Dedifferentiated amniotic fluid mesenchymal stem cell (primary cell): Measurements from ENCODE around the gene SLC47A2.
"Not testable (repeated sequence)": the region's sequence is repeated elsewhere in the genome, so short reads cannot be mapped to it uniquely, and the experiment has no call there.

Experiments
- DNase-seq: peaks from one replicate; pipeline ENCODE4 v3.0.0-alpha.2; 2016; ENCODE audit errors: extremely low spot score

SLC47A2 gene

GRCh38 chr17:19708431-19709175 is 7.8 kb downstream of the SLC47A2 start:
- no peak for DNase-seq

- DNase-seq: no peak
Observed at GRCh38 chr17:19707728-19708221, 8.6 kb downstream of the SLC47A2 start.

- no peak for DNase-seq
Observed at GRCh38 chr17:19706791-19707727, 9.3 kb downstream of the SLC47A2 start.

- no peak for DNase-seq
Observed at GRCh38 chr17:19705771-19706770, 10.3 kb downstream of the SLC47A2 start.

GRCh38 chr17:19705201-19705600 is 11.2 kb downstream of the SLC47A2 start:
- no peak for DNase-seq

GRCh38 chr17:19703828-19704613 is 12.4 kb downstream of the SLC47A2 start:
- DNase-seq: no peak

GRCh38 chr17:19703106-19703827 is 13.1 kb downstream of the SLC47A2 start:
- DNase-seq: no peak

- no peak for DNase-seq
Observed at GRCh38 chr17:19702217-19702641, 14.2 kb downstream of the SLC47A2 start.

- no peak for DNase-seq
Observed at GRCh38 chr17:19686400-19687090, 29.8 kb downstream of the SLC47A2 start.

- DNase-seq: not testable (repeated sequence)
Observed at GRCh38 chr17:19684909-19685580, 31.3 kb downstream of the SLC47A2 start.

GRCh38 chr17:19683117-19683516 is 33.3 kb downstream of the SLC47A2 start:
- DNase-seq: no peak

GRCh38 chr17:19678581-19679453 is 37.6 kb downstream of the SLC47A2 start:
- no peak for DNase-seq

GRCh38 chr17:19677736-19678379 is 38.5 kb downstream of the SLC47A2 start:
- DNase-seq: no peak

- DNase-seq: no peak
Observed at GRCh38 chr17:19676896-19677295, 39.5 kb downstream of the SLC47A2 start.

GRCh38 chr17:19673623-19674022 is 42.8 kb downstream of the SLC47A2 start:
- no peak for DNase-seq

- DNase-seq: no peak
Observed at GRCh38 chr17:19672009-19672750, 44.2 kb downstream of the SLC47A2 start.
